ENCODE data around the gene COQ8A. TPM values are rescaled to one million over a fixed set of nuclear protein-coding genes. Genes with fewer than 3 reads are reported as not detected.

COQ8A gene
- total and polyA plus RNA-seq, 2 experiments from 2014 or later: 22.9 to 26.4 TPM

- H4K20me1 ChIP-seq (ENCODE audit: insufficient read depth, poor library complexity, severe bottlenecking): no peaks in the 10 kb centered on the region
- H3K27me3 ChIP-seq: no peaks in the 10 kb centered on the region
- WGBS (ENCODE audit: low lambda C conversion rate, missing lambda C conversion rate): 91% methylated on average over 3 of the region's 3 CpGs
- H3K4me2 ChIP-seq: no peak overlapping the region
- H3K4me3 ChIP-seq: no peak overlapping the region
- no peak overlapping the region for H2AFZ ChIP-seq
- H3K4me1 ChIP-seq (ENCODE audit: insufficient read depth): no peaks in the 10 kb centered on the region
- DNase-seq (ENCODE audit: low spot score): no peak
- H3K9me2 ChIP-seq (replicated peaks; ENCODE audit: insufficient read depth): no peaks in the 10 kb centered on the region
- H3K36me3 ChIP-seq (replicated peaks; ENCODE audit: insufficient read depth, low read depth): no peaks in the 10 kb centered on the region
- H3K9me3 ChIP-seq (ENCODE audit: low read depth): no peaks in the 10 kb centered on the region
- no peaks in the 10 kb centered on the region for H3K79me2 ChIP-seq
- H3K27ac ChIP-seq: no peak overlapping the region
- TF ChIP-seq CTCF (IDR thresholded peaks at IDR 0.05; ENCODE audit: poor library complexity) (no peak), EZH2phosphoT487 (IDR thresholded peaks at IDR 0.05; ENCODE audit: low read depth, severe bottlenecking, unreplicated experiment) (no peak), EZH2 (IDR thresholded peaks at IDR 0.05; ENCODE audit: borderline replicate concordance) (no peak)
Observed at GRCh38 chr1:226894826-226895225, 45.3 kb upstream of the COQ8A start.

- Histone ChIP-seq H4K20me1 (ENCODE audit: insufficient read depth, poor library complexity, severe bottlenecking) (no peaks in the 10 kb centered on the region), H3K4me1 (ENCODE audit: insufficient read depth) (no peaks in the 10 kb centered on the region), H3K4me2 (no peak overlapping the region), H3K27ac (no peak overlapping the region), H3K27me3 (no peaks in the 10 kb centered on the region), H3K9me2 (replicated peaks; ENCODE audit: insufficient read depth) (no peaks in the 10 kb centered on the region), H3K9me3 (ENCODE audit: low read depth) (no peaks in the 10 kb centered on the region), H3K36me3 (replicated peaks; ENCODE audit: insufficient read depth, low read depth) (no peaks in the 10 kb centered on the region), H3K4me3 (no peak overlapping the region), H2AFZ (no peak overlapping the region), H3K79me2 (no peaks in the 10 kb centered on the region)
- 93% methylated on average over 11 of the region's 11 CpGs for WGBS (ENCODE audit: low lambda C conversion rate, missing lambda C conversion rate)
- TF ChIP-seq EZH2 (IDR thresholded peaks at IDR 0.05; ENCODE audit: borderline replicate concordance) (no peak), EZH2phosphoT487 (IDR thresholded peaks at IDR 0.05; ENCODE audit: low read depth, severe bottlenecking, unreplicated experiment) (no peak), CTCF (IDR thresholded peaks at IDR 0.05; ENCODE audit: poor library complexity) (no peak)
- no peak for DNase-seq (ENCODE audit: low spot score)
Observed at GRCh38 chr1:226895644-226896043, 44.5 kb upstream of the COQ8A start.

GRCh38 chr1:226898246-226898645, 41.8 kb upstream of the COQ8A start:
- Histone ChIP-seq H3K27ac (no peak overlapping the region), H2AFZ (no peak overlapping the region), H3K79me2 (no peaks in the 10 kb centered on the region), H3K27me3 (no peaks in the 10 kb centered on the region), H4K20me1 (ENCODE audit: insufficient read depth, poor library complexity, severe bottlenecking) (no peaks in the 10 kb centered on the region), H3K4me1 (ENCODE audit: insufficient read depth) (no peaks in the 10 kb centered on the region), H3K9me2 (replicated peaks; ENCODE audit: insufficient read depth) (no peaks in the 10 kb centered on the region), H3K4me3 (no peak overlapping the region), H3K9me3 (ENCODE audit: low read depth) (no peaks in the 10 kb centered on the region), H3K36me3 (replicated peaks; ENCODE audit: insufficient read depth, low read depth) (no peaks in the 10 kb centered on the region), H3K4me2 (no peak overlapping the region)
- DNase-seq (ENCODE audit: low spot score): no peak
- 94% methylated on average over 3 of the region's 3 CpGs for WGBS (ENCODE audit: low lambda C conversion rate, missing lambda C conversion rate)
- TF ChIP-seq EZH2 (IDR thresholded peaks at IDR 0.05; ENCODE audit: borderline replicate concordance): no peak
- no peak for TF ChIP-seq EZH2phosphoT487 (IDR thresholded peaks at IDR 0.05; ENCODE audit: low read depth, severe bottlenecking, unreplicated experiment)
- no peak for TF ChIP-seq CTCF (IDR thresholded peaks at IDR 0.05; ENCODE audit: poor library complexity)

- no peak for DNase-seq (ENCODE audit: low spot score)
- WGBS (ENCODE audit: low lambda C conversion rate, missing lambda C conversion rate): 93% methylated on average over 4 of the region's 4 CpGs
Observed at GRCh38 chr1:226901421-226901820, 38.7 kb upstream of the COQ8A start.

More at GRCh38 chr1:226901421-226901820, 38.7 kb upstream of the COQ8A start:
- Histone ChIP-seq H4K20me1 (ENCODE audit: insufficient read depth, poor library complexity, severe bottlenecking) (no peaks in the 10 kb centered on the region), H3K4me2 (no peak overlapping the region), H2AFZ (no peak overlapping the region), H3K36me3 (replicated peaks; ENCODE audit: insufficient read depth, low read depth) (no peaks in the 10 kb centered on the region), H3K27ac (no peak overlapping the region), H3K79me2 (no peaks in the 10 kb centered on the region), H3K4me3 (no peak overlapping the region), H3K4me1 (ENCODE audit: insufficient read depth) (no peaks in the 10 kb centered on the region), H3K27me3 (no peaks in the 10 kb centered on the region), H3K9me2 (replicated peaks; ENCODE audit: insufficient read depth) (no peaks in the 10 kb centered on the region), H3K9me3 (ENCODE audit: low read depth) (no peaks in the 10 kb centered on the region)
- TF ChIP-seq EZH2phosphoT487 (IDR thresholded peaks at IDR 0.05; ENCODE audit: low read depth, severe bottlenecking, unreplicated experiment) (no peak), CTCF (IDR thresholded peaks at IDR 0.05; ENCODE audit: poor library complexity) (no peak), EZH2 (IDR thresholded peaks at IDR 0.05; ENCODE audit: borderline replicate concordance) (no peak)

All from hepatocyte (in vitro differentiated cells).